HCT116 (cell line): Measurements from ENCODE around the gene CPNE5. TPM values are rescaled to one million over a fixed set of nuclear protein-coding genes. Genes with fewer than 3 reads are reported as not detected.

Source experiments
- ATAC-seq: fragments of 200-7000 bp; cut with Tn5 transposase; 2 replicates; pipeline ENCODE4 v1.9.1; 2020; ENCODE audit warnings: mild to moderate bottlenecking, moderate library complexity
- BruUV-seq: library from RNA; stranded (reverse); fragments of 400-500 nt; replicated peaks from 2 replicates; lab custom pipeline; 2021; lab: Mats Ljungman, UMichigan
- CTCF ChIA-PET: fragments of 300-600 bp; sonication (Branson Sonifier 250); formaldehyde crosslinking; loops from one replicate; lab custom pipeline; 2021; ENCODE audit warnings: antibody characterized with exemption; lab: Charles Lee
- POLR2A ChIA-PET: fragments of 300-600, 350-600 bp; sonication (Branson Sonifier 250); formaldehyde crosslinking; loops from one replicate; lab custom pipeline; 2021; ENCODE audit warnings: antibody characterized with exemption; lab: Charles Lee
- RAD21 ChIA-PET, 2 experiments: fragments of 300-600 bp; sonication (Branson Sonifier 250); formaldehyde crosslinking; loops; one replicate each; lab custom pipeline; 2023; ENCODE audit warnings: low total read pairs in 2 of 2; ENCODE audit not compliant: uncharacterized antibody in 2 of 2, unreplicated experiment in 2 of 2, low non-redundant PET in 1 of 2; lab: Charles Lee
- DNase-seq: peaks from one replicate; pipeline ENCODE4 v3.0.0-alpha.2; 2010; ENCODE audit warnings: low read depth, low spot score
- H2AFZ ChIP-seq: fragments of 200-600 bp; shearing (Covaris generic), sonication (generic); 2 replicates; pipeline ENCODE4 v1.6.1; 2017; ENCODE audit warnings: low read depth, mixed run types, mixed read lengths, antibody characterized with exemption, low read length; ENCODE audit not compliant: poor library complexity, severe bottlenecking
- H3K27ac ChIP-seq: 2 replicates; pipeline ENCODE4 v1.5.1; 2012; ENCODE audit warnings: low read depth, low read length
- H3K27me3 ChIP-seq: fragments of 200-600 bp; sonication (generic); 2 replicates; pipeline ENCODE4 v1.6.1; 2016; ENCODE audit warnings: mixed run types, low read length, mixed read lengths; ENCODE audit not compliant: insufficient read depth
- H3K36me3 ChIP-seq, 2 experiments: fragments of 200-500 bp in 1 of 2; fragments of 200-600 bp in 1 of 2; sonication (Bioruptor generic) in 1 of 2; sonication (generic) in 1 of 2; 2 replicates each; pipeline versions ENCODE4 v1.5.1 to v1.6.1; 2014 to 2016; ENCODE audit warnings: low read length in 2 of 2, inconsistent platforms in 1 of 2, mixed read lengths in 1 of 2, mixed run types in 1 of 2; ENCODE audit not compliant: insufficient read depth in 2 of 2, control insufficient read depth in 1 of 2
- H3K4me1 ChIP-seq, 2 experiments: fragments of 200-600 bp in 1 of 2; sonication (generic) in 1 of 2; 2 replicates each; pipeline versions ENCODE4 v1.5.1 to v1.6.1; 2012 to 2017; ENCODE audit warnings: low read length in 2 of 2, inconsistent platforms in 1 of 2, mild to moderate bottlenecking in 1 of 2, mixed read lengths in 1 of 2, mixed run types in 1 of 2, moderate library complexity in 1 of 2; ENCODE audit not compliant: insufficient read depth in 2 of 2, control insufficient read depth in 1 of 2
- H3K4me2 ChIP-seq: fragments of 200-600 bp; sonication (generic); 2 replicates; pipeline ENCODE4 v1.6.1; 2017; ENCODE audit warnings: mixed run types, low read length, mixed read lengths
- H3K4me3 ChIP-seq, 2 experiments: fragments of 200-600 bp in 1 of 2; sonication (generic) in 1 of 2; replicated peaks in 1 of 2; 2 replicates each; pipeline ENCODE4 v1.5.1; 2011 to 2016; ENCODE audit warnings: low read length in 2 of 2, control low read depth in 1 of 2, low read depth in 1 of 2, mild to moderate bottlenecking in 1 of 2, mixed read lengths in 1 of 2, mixed run types in 1 of 2
- H3K79me2 ChIP-seq: fragments of 200-600 bp; sonication (generic); 2 replicates; pipeline ENCODE4 v1.6.1; 2017; ENCODE audit warnings: mild to moderate bottlenecking, mixed run types, low read length, moderate library complexity, mixed read lengths; ENCODE audit not compliant: insufficient read depth
- H3K9ac ChIP-seq: fragments of 200-600 bp; sonication (generic); 2 replicates; pipeline ENCODE4 v1.6.1; 2016; ENCODE audit warnings: low read length, mixed read lengths
- H3K9me2 ChIP-seq: fragments of 200-600 bp; sonication (generic), shearing (Covaris generic); 2 replicates; pipeline ENCODE4 v1.6.1; 2017; ENCODE audit warnings: mixed run types, mild to moderate bottlenecking, moderate library complexity; ENCODE audit not compliant: insufficient read depth
- H3K9me3 ChIP-seq, 2 experiments: fragments of 200-500 bp in 1 of 2; fragments of 200-600 bp in 1 of 2; sonication (Bioruptor generic) in 1 of 2; sonication (generic) in 1 of 2; 2 replicates each; pipeline ENCODE4 v1.6.1; 2014 to 2017; ENCODE audit warnings: low read length in 2 of 2, mixed read lengths in 2 of 2, inconsistent platforms in 1 of 2, low read depth in 1 of 2, mild to moderate bottlenecking in 1 of 2, mixed run types in 1 of 2, moderate library complexity in 1 of 2; ENCODE audit not compliant: control insufficient read depth in 1 of 2, insufficient read depth in 1 of 2
- H4K20me1 ChIP-seq: fragments of 200-600 bp; sonication (generic), shearing (Covaris generic); 2 replicates; pipeline ENCODE4 v1.6.1; 2017; ENCODE audit warnings: mixed run types, mild to moderate bottlenecking, moderate library complexity; ENCODE audit not compliant: insufficient read depth
- ATF3 ChIP-seq: IDR thresholded peaks from 2 replicates; pipeline ENCODE4 v1.6.1; 2012
- CBX3 ChIP-seq: IDR thresholded peaks from 2 replicates; pipeline ENCODE4 v1.6.1; 2012; ENCODE audit warnings: low read depth
- CEBPB ChIP-seq: IDR thresholded peaks from 2 replicates; pipeline ENCODE4 v1.6.1; 2012; ENCODE audit warnings: low read depth
- EGR1 ChIP-seq: IDR thresholded peaks from 2 replicates; pipeline ENCODE4 v1.6.1; 2012; ENCODE audit warnings: low read depth
- ELF1 ChIP-seq: IDR thresholded peaks from 2 replicates; pipeline ENCODE4 v1.6.1; 2012; ENCODE audit warnings: low read depth, borderline replicate concordance
- EZH2 ChIP-seq: fragments of 200-600 bp; sonication (generic); IDR thresholded peaks from 2 replicates; pipeline ENCODE4 v1.6.1; 2017; ENCODE audit warnings: antibody characterized with exemption, mixed run types
- EZH2phosphoT487 ChIP-seq: fragments of 200-600 bp; IDR thresholded peaks from 2 replicates; pipeline ENCODE4 v1.6.1; 2018; ENCODE audit warnings: antibody characterized with exemption, borderline replicate concordance
- JUND ChIP-seq: IDR thresholded peaks from 2 replicates; pipeline ENCODE4 v1.6.1; 2012
- MAX ChIP-seq: IDR thresholded peaks from 2 replicates; pipeline ENCODE4 v1.6.1; 2012
- POLR2A ChIP-seq: IDR thresholded peaks from 2 replicates; pipeline ENCODE4 v1.7.0; 2011; ENCODE audit warnings: borderline replicate concordance; ENCODE audit not compliant: insufficient read depth, insufficient read length; ENCODE audit errors: extremely low read depth
- POLR2AphosphoS5 ChIP-seq: IDR thresholded peaks from 2 replicates; pipeline ENCODE4 v1.6.1; 2011; ENCODE audit warnings: mild to moderate bottlenecking, low read depth, low read length, moderate library complexity
- RAD21 ChIP-seq: IDR thresholded peaks from 2 replicates; pipeline ENCODE4 v1.6.1; 2012; ENCODE audit warnings: low read depth, mild to moderate bottlenecking
- SIN3A ChIP-seq: IDR thresholded peaks from 2 replicates; pipeline ENCODE4 v1.6.1; 2012; ENCODE audit warnings: low read depth
- SP1 ChIP-seq: IDR thresholded peaks from 2 replicates; pipeline ENCODE4 v1.6.1; 2012; ENCODE audit warnings: low read depth
- SRF ChIP-seq: IDR thresholded peaks from 2 replicates; pipeline ENCODE4 v1.6.1; 2012; ENCODE audit warnings: low read depth
- YY1 ChIP-seq: IDR thresholded peaks from 2 replicates; pipeline ENCODE4 v1.6.1; 2011; ENCODE audit warnings: low read length, low read depth, moderate library complexity, mild to moderate bottlenecking; ENCODE audit not compliant: insufficient replicate concordance; ENCODE audit errors: extremely low read depth
- ZBTB33 ChIP-seq: IDR thresholded peaks from 2 replicates; pipeline ENCODE4 v1.6.1; 2011; ENCODE audit warnings: mild to moderate bottlenecking, low read length, moderate library complexity; ENCODE audit not compliant: insufficient replicate concordance; ENCODE audit errors: extremely low read depth
- ZFX ChIP-seq: fragments of 450-650 bp; IDR thresholded peaks from 2 replicates; pipeline ENCODE4 v1.6.1; 2017
- intact Hi-C: fragments of 100-400 bp; cut with micrococcal nuclease; formaldehyde crosslinking; loops from 2 replicates; pipeline ENCODE4 v1.10.0; 2022
- total RNA-seq: library from RNA; stranded (reverse); gene quantifications from one replicate; pipeline ENCODE4 v1.2.1, GENCODE V29; 2021; ENCODE audit not compliant: unreplicated experiment
- TF ChIP-seq, protein P1 (sequence below), 3 experiments: fragments of 200-600 bp in 1 of 3; sonication (generic) in 1 of 3; IDR thresholded peaks in 2 of 3; conservative IDR thresholded peaks in 1 of 3; 2 replicates each; pipeline ENCODE4 v1.5.1; 2012 to 2017; ENCODE audit warnings: low read depth in 2 of 3, low read length in 2 of 3, antibody characterized with exemption in 1 of 3, borderline replicate concordance in 1 of 3, control low read depth in 1 of 3, mild to moderate bottlenecking in 1 of 3, mixed read lengths in 1 of 3, mixed run types in 1 of 3, moderate library complexity in 1 of 3; ENCODE audit not compliant: insufficient read depth in 1 of 3

CPNE5 gene
- total RNA-seq, 1 experiment from 2014 or later, result not detected

- Histone ChIP-seq H3K9ac (no peak overlapping the region), H3K4me3 (no peak overlapping the region), H3K9me2 (no peaks in the 10 kb centered on the region), H4K20me1 (no peaks in the 10 kb centered on the region), H3K36me3 (no peaks in the 10 kb centered on the region), H3K27ac (no peak overlapping the region), H2AFZ (no peak overlapping the region), H3K9me3 (no peaks in the 10 kb centered on the region), H3K79me2 (no peaks in the 10 kb centered on the region), H3K4me1 (no peaks in the 10 kb centered on the region), H3K27me3 (no peaks in the 10 kb centered on the region), H3K4me2 (no peak overlapping the region)
- RAD21 ChIA-PET, result no interaction called here
- DNase-seq (no peak), ATAC-seq (no peak)
- no peak for TF ChIP-seq EGR1
- no peak for TF ChIP-seq EZH2
- TF ChIP-seq MAX, result no peak
- TF ChIP-seq YY1, result no peak
- no peak for TF ChIP-seq ELF1
- no peak for TF ChIP-seq ZFX
- no peak for TF ChIP-seq CBX3
- TF ChIP-seq EZH2phosphoT487, result no peak
- intact Hi-C loops, result no loop called here
- CTCF ChIA-PET, result no interaction called here
- POLR2A ChIA-PET, result no interaction called here
- BruUV-seq, result no TSS peak
Observed at GRCh38 chr6:36788768-36789167, 50.5 kb downstream of the CPNE5 start.

DNA sequence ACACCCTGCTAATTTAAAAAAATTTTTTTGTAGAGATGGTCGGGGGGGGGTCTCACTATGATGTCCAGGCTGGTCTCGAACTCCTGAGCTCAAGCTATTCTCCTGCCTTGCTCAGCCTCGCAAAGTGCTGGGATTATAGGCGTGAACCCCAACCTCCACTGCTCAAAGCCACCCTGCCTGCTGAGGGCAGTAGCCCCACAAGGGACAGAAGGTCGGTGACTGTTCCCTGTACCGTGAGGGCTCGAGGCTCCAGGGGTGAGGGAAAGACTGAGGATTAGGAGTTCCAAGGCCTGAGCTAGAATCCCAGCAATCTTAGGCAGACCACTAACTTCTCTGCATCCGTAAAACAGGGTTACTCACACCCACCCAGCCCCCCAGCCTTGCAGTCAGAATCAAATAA is 51.1 kb downstream of the CPNE5 start:
- ATAC-seq, result no peak
- ChIA-PET RAD21 (no interaction called here), POLR2A (no interaction called here), CTCF (no interaction called here)
- Histone ChIP-seq H3K4me3 (no peak overlapping the region), H3K4me2 (no peak overlapping the region), H3K4me1 (no peaks in the 10 kb centered on the region), H3K9me2 (no peaks in the 10 kb centered on the region), H3K27me3 (no peaks in the 10 kb centered on the region), H3K27ac (no peak overlapping the region), H4K20me1 (no peaks in the 10 kb centered on the region), H3K36me3 (no peaks in the 10 kb centered on the region), H3K9ac (no peak overlapping the region), H3K9me3 (no peaks in the 10 kb centered on the region), H3K79me2 (no peaks in the 10 kb centered on the region), H2AFZ (no peak overlapping the region)
- BruUV-seq, result no TSS peak
- intact Hi-C loops, result no loop called here
- TF ChIP-seq CEBPB (no peak), EZH2 (no peak), ZBTB33 (no peak), EGR1 (no peak), POLR2AphosphoS5 (no peak), SIN3A (no peak), SP1 (no peak), EZH2phosphoT487 (no peak), SRF (no peak), ZFX (no peak), MAX (no peak), POLR2A (no peak), RAD21 (no peak), ATF3 (no peak), JUND (no peak), YY1 (no peak)
- TF ChIP-seq, protein P1, sequence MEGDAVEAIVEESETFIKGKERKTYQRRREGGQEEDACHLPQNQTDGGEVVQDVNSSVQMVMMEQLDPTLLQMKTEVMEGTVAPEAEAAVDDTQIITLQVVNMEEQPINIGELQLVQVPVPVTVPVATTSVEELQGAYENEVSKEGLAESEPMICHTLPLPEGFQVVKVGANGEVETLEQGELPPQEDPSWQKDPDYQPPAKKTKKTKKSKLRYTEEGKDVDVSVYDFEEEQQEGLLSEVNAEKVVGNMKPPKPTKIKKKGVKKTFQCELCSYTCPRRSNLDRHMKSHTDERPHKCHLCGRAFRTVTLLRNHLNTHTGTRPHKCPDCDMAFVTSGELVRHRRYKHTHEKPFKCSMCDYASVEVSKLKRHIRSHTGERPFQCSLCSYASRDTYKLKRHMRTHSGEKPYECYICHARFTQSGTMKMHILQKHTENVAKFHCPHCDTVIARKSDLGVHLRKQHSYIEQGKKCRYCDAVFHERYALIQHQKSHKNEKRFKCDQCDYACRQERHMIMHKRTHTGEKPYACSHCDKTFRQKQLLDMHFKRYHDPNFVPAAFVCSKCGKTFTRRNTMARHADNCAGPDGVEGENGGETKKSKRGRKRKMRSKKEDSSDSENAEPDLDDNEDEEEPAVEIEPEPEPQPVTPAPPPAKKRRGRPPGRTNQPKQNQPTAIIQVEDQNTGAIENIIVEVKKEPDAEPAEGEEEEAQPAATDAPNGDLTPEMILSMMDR (IDR thresholded peaks at IDR 0.05 in 2 of 3, conservative IDR thresholded peaks at IDR 0.05 in 1 of 3; ENCODE audit: borderline replicate concordance in 1 of 3, insufficient read depth in 1 of 3, low read depth in 2 of 3, low read length in 2 of 3), result no peak
- DNase-seq, result no peak
